Measurements from ENCODE around the gene PUS1. TPM values are rescaled to one million over a fixed set of nuclear protein-coding genes. Genes with fewer than 3 reads are reported as not detected.

PUS1 gene
- total and polyA plus RNA-seq, 2 of the 4 experiments (the other 2 are of a cell fraction): 14.0 to 36.7 TPM

GRCh38 chr12:131920157-131920508 is 8.9 kb upstream of the PUS1 start:
- H2BK15ac ChIP-seq (ENCODE audit: low read depth, low read length): no peak overlapping the region
- no peak overlapping the region for H2BK20ac ChIP-seq (ENCODE audit: low read depth, low read length)
- H3K18ac ChIP-seq (ENCODE audit: low read depth, low read length): no peak overlapping the region
- in situ Hi-C loops (cut with MboI; ENCODE audit: low sequenced_read_pairs): no loop called here
- no peak overlapping the region for H4K8ac ChIP-seq (ENCODE audit: low read depth in 2 of 2, low read length in 2 of 2)
- no peak overlapping the region for H3K4me2 ChIP-seq (ENCODE audit: low read depth, low read length)
- no peak overlapping the region for H3K27ac ChIP-seq (ENCODE audit: insufficient read depth, low read length)
- H2AFZ ChIP-seq (replicated peaks; ENCODE audit: low read length, poor library complexity): peak overlapping the region; percentile 3
- no peak overlapping the region for H2AK9ac ChIP-seq (replicated peaks; ENCODE audit: low read depth, low read length, poor library complexity)
- ChIA-PET CTCF (no interaction called here), POLR2A (ENCODE audit: unreplicated experiment) (no interaction called here)
- H2BK120ac ChIP-seq (ENCODE audit: low read depth, low read length): no peak overlapping the region
- 96% methylated on average over 8 of the region's 14 CpGs; no CpG with 5 or more reads in 1 of the 2 experiments for WGBS, 2 experiments (ENCODE audit: extremely low coverage in 2 of 2, insufficient read length in 1 of 2)
- peaks cover 59% of the 10 kb centered on the region for H3K36me3 ChIP-seq (ENCODE audit: control insufficient read depth, insufficient read depth, low read length)
- DNase-seq (no peak), ATAC-seq (ENCODE audit: low read depth) (no peak)
- TF ChIP-seq RCOR1 (IDR thresholded peaks at IDR 0.05; ENCODE audit: insufficient replicate concordance, low read length): no peak
- no peak for TF ChIP-seq MAZ (IDR thresholded peaks at IDR 0.05; ENCODE audit: borderline replicate concordance, low read depth, low read length)
- no peak for TF ChIP-seq FOS (IDR thresholded peaks at IDR 0.05; ENCODE audit: low read depth, low read length)
- TF ChIP-seq ELK1 (IDR thresholded peaks at IDR 0.05; ENCODE audit: borderline replicate concordance, low read depth, low read length): no peak
- no peak for TF ChIP-seq CEBPB (IDR thresholded peaks at IDR 0.05; ENCODE audit: low read depth, low read length)
- TF ChIP-seq RAD21 (IDR thresholded peaks at IDR 0.05; ENCODE audit: low read length): no peak
- TF ChIP-seq CTCF (conservative IDR thresholded peaks at IDR 0.05; ENCODE audit: low read depth, low read length): no peak
- TF ChIP-seq MXI1 (IDR thresholded peaks at IDR 0.05; ENCODE audit: borderline replicate concordance, low read depth, low read length): no peak
- no peak for TF ChIP-seq POLR2A (IDR thresholded peaks at IDR 0.05; ENCODE audit: low read depth, low read length)
- H4K5ac ChIP-seq (ENCODE audit: low read depth, low read length): no peak overlapping the region
- no peaks in the 10 kb centered on the region for H3K27me3 ChIP-seq (ENCODE audit: control insufficient read depth, insufficient read depth, low read length)
- H3K9me1 ChIP-seq (ENCODE audit: insufficient read depth, low read length): no peaks in the 10 kb centered on the region
- H3K9ac ChIP-seq (ENCODE audit: low read depth, low read length): no peak overlapping the region
- no peaks in the 10 kb centered on the region for H3K79me1 ChIP-seq (ENCODE audit: low read depth in 1 of 2, low read length in 2 of 2)
- no peak overlapping the region for H2AK5ac ChIP-seq (ENCODE audit: low read depth, low read length)
- intact Hi-C loops (cut with micrococcal nuclease): no loop called here
- H3K23ac ChIP-seq (ENCODE audit: low read depth, low read length): no peak overlapping the region
- H2BK5ac ChIP-seq (ENCODE audit: low read depth, low read length, poor library complexity, severe bottlenecking): no peak overlapping the region
- no peaks in the 10 kb centered on the region for H3K4me1 ChIP-seq (ENCODE audit: control insufficient read depth, insufficient read depth, low read length)
- dilution Hi-C loops (cut with HindIII; ENCODE audit: low sequenced_read_pairs, unreplicated experiment): no loop called here
- H4K91ac ChIP-seq (ENCODE audit: insufficient read depth, low read depth, low read length): no peak overlapping the region
- no TSS peak for BruUV-seq (replicated peaks)
- no peak overlapping the region for H3K56ac ChIP-seq (ENCODE audit: extremely low read depth, insufficient read depth, low read length)
- no peaks in the 10 kb centered on the region for H4K20me1 ChIP-seq (ENCODE audit: insufficient read depth, low read length)
- no peaks in the 10 kb centered on the region for H3K9me3 ChIP-seq (ENCODE audit: control insufficient read depth, insufficient read depth, low read length)
- no peak overlapping the region for H3K14ac ChIP-seq (replicated peaks; ENCODE audit: low read depth, low read length)
- H3K4ac ChIP-seq (ENCODE audit: low read depth, low read length): no peak overlapping the region
- H3K4me3 ChIP-seq (ENCODE audit: insufficient read depth, low read depth, low read length): no peak overlapping the region

All from IMR-90 (cell line).